GM12891 (cell line): ENCODE data around the gene RABEP2.

ENCODE experiments used
- POLR2A ChIP-seq: IDR thresholded peaks from 2 replicates; pipeline ENCODE4 v1.6.1; 2011; ENCODE audit warnings: low read depth, low read length, control low read depth
- POLR2AphosphoS5 ChIP-seq: IDR thresholded peaks from 2 replicates; pipeline ENCODE4 v1.6.1; 2011; ENCODE audit warnings: low read depth, low read length, control low read depth
- SPI1 ChIP-seq: IDR thresholded peaks from 2 replicates; pipeline ENCODE4 v1.6.1; 2011; ENCODE audit warnings: low read depth, low read length, control low read depth
- TAF1 ChIP-seq: IDR thresholded peaks from 2 replicates; pipeline ENCODE4 v1.6.1; 2011; ENCODE audit warnings: low read depth, low read length, control low read depth

- TF ChIP-seq TAF1 (no peak), POLR2A (no peak), POLR2AphosphoS5 (no peak), SPI1 (no peak)
Measured at GRCh38 chr16:28905229-28905754, 19.7 kb downstream of the RABEP2 start.
